Middle frontal gyrus (tissue), 1 donor: ENCODE results near the gene RNF8.

Source experiments
- DNase-seq: peaks from one replicate; pipeline ENCODE4 v3.0.0-alpha.2; 2015; ENCODE audit warnings: low spot score; ENCODE audit errors: extremely low spot score

Gene RNF8

GRCh38 chr6:37357288-37357687 lies 3.5 kb downstream of the RNF8 start:
- DNase-seq, result no peak

DNA sequence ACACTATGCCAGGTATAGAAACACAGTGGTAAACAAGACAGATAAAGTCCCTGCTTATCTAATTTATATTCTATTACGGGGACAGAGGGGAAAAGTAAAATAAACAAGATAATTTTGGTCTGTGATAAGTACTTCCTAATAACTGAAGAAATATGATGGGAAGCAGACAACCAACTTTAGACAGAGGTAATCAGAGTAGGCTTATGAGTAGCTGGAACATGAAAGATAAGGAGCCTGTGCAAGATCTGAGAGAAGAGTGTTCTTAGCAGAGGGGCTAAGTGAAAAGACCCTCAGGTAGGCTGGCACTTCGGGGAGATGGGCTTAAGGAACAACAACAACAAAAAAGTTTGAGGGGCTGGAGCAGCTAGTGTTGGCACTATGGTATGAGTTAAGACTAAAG lies 4.1 kb downstream of the RNF8 start:
- DNase-seq, result no peak

GRCh38 chr6:37359039-37359438 lies 5.3 kb downstream of the RNF8 start:
- DNase-seq, result no peak

DNA sequence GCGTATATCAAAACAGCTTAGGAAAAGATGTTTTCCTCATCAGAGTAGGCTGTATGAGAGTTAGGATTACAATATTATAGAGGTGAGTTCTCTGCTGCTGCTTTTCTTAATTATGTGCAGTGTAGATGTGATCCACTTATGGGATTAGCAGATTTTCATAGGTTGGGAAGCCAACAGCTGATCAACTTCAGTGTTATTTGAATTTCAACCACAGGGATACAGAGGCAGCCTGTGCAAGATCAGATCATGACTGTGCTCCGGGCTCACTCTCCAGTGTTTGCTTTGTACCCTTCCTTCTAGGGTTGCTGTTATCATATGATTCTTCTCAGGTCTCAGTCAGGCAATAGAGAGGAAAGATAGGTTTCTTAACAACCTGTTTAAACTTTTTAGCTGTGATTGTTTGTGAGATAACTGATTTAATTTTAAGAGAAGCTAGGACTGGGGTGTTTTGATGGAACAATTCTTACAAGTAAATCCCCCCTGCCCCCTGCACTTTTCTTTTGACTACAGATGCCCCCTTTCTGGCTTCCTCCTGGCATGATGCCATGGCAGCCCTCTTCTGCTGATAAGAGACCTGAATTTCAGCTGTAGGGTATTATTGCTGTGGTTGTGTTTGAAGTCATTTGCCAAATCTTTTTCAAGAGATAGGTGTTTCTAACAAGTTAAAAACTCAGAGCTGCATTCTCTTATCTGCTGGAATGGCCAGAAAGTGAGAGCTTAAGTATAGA lies 8.5 kb downstream of the RNF8 start:
- no peak for DNase-seq

DNA sequence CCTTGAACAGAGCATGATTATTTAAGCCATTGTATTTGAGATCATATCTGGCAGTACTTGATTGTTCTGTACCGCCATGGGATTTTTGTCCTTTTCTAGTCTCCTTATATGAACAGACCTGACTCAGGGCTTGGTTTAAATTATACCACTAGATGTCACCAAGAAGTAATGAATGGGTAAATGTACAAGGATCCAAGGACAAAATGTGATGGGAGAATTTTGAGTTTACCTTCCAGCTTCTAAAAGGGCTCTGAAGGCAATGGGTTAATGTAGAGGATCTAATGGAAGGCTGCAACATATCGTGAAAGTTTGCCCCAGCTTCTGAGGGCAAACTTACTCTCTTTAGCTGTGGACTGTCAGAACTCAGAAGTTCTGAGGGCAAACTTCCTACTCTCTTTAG lies 12.0 kb downstream of the RNF8 start:
- no peak for DNase-seq

- no peak for DNase-seq
Observed at GRCh38 chr6:37366910-37367309, 13.1 kb downstream of the RNF8 start.

GRCh38 chr6:37368961-37369320 lies 15.2 kb downstream of the RNF8 start:
- no peak for DNase-seq

- no peak for DNase-seq
Observed at GRCh38 chr6:37369321-37370201, 15.8 kb downstream of the RNF8 start.

DNA sequence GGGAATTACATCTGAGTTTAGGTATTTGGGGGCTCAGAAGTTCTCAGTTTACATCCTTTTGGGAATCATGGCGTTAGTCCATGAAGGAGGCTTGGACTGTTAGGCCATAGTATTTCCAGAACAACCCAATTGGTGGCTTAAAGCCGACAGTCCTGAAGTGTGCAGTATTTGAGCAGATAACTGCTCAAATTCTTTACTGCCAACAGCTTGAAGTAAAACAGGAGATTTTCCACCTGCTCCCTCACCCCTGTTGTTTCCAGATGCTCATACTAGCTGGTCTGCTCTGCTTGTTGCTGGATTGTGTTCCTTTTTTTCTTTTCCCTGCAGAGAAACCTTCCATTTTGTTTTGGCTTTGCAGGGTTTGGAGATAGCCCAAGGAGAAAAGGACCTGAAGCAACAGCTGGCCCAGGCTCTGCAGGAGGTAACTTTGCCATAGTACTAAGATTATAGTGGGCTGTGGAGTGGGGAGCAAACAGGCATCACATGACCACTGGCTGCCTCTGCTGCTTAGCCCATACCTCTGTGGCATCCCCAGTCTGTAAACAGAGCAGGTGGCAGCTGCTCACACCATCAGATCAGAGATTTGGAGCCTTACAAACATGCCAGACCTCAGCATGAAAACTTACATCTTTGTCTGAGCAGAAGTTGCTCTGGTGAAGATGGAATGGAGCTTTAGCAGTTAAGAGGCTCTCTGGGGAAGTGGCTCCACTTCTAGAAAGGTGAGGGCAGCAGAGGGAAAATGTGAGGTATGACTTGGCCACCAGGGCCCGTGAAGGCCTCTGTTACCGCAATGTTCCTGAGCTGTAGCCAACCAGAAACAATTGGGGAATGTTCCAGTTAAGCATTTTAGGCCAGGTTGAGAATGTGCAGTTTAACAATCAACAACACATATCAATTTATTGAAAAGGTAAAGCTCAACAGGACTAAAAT lies 17.6 kb downstream of the RNF8 start:
- no peak for DNase-seq

DNA sequence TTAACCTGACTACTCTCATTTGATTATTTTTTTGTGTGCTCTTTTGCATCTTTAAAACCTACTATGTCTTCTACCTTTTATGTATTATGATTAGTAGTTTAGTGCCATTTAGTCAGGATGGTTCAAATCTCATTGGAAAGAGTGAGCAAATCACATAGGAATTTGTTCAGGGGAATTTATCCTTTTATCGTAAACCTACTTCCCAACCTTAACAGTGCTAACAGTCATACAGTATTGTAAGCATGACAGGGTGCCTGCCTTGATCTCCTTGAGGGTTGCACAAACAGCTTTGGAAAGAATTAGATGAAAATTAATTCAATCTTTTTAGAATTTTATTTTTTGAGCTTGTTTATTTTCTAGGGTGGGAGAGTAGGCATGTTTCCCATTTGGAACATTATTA lies 18.3 kb downstream of the RNF8 start:
- no peak for DNase-seq

DNA sequence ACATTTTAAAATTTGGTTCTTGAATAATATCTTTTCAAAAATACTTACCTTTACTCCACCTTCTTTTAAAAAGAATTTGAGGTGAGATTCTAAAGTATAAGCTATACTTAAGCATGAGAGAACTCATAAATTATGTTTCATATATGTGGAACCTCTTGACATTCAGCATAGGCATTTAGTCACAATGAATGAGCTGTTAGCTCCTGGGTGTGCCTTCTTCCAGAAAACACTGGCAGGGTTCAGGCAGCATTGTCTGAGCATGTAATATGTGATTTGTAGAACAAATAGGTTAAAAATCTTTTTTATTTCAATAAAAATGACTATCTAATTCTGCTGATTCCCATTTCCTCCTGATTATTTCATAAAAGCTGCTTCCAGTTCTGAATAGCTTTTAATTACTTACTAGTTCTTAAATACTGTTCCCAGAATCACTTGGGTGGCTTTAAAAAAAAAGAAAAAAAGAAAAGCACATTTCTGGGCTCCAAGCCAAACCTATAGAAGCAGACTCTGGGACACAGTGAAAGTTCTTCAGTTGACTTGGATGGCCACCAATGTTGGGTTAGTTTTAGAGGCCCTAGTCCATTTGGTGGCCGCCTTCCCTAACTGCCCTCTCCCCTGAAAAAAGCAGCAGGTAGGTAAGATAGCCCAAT lies 20.2 kb downstream of the RNF8 start:
- DNase-seq, result no peak

- DNase-seq, result no peak
Observed at GRCh38 chr6:37375376-37375775, 21.6 kb downstream of the RNF8 start.

DNA sequence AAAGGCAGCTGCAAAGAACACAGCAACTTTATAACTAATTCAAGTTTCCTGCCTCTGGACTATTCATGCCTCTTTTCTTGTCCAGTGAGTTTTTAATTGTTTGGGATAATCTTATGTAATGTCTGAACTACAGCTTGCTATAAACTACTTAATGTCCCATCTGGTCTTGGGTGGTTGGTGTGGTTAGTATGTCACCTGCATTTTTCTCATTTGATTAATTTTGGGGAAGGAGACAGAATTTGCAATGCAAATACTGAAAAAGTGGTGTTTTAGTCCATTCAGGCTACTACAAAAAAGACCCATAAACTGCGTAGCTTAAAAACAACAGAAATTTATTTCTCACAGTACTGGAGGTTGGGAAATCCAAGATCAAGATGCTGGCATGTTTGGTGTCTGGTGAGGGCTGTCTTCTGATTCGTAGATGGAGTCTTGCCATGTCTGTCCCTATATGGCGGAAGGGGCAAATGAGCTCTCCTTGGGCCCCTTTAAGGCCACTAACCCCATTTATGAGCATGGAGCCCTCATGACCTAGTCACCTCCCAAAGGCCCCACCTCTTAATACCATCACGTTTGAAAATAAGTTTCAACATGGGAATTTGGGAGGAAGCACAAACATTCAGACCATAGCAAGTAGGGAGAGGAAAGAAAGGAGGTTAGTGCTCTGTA lies 22.4 kb downstream of the RNF8 start:
- no peak for DNase-seq

- no peak for DNase-seq
Observed at GRCh38 chr6:37381579-37381978, 27.8 kb downstream of the RNF8 start.

- DNase-seq, result no peak
Observed at GRCh38 chr6:37382994-37383765, 29.4 kb downstream of the RNF8 start.

- no peak for DNase-seq
Observed at GRCh38 chr6:37388578-37388977, 34.8 kb downstream of the RNF8 start.

DNA sequence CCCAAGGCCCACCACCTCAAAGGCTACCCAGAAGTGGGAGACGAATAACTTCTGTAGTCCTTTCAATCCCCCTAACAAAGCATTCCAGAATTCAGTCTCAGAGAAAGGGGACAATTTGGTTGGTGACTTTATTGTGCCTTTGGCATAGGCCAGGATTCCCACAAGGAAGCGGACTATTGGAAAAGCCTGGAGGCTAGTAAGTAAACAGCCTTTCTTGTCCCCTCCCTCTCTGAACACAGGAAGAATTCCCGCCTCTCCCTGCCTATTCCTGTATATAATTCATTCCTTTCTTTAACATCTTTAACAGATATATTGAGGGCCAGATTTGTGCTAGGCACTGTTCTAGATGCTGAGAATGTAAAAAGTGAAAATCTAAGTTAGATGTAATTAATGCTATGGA lies 36.1 kb downstream of the RNF8 start:
- DNase-seq, result no peak

DNA sequence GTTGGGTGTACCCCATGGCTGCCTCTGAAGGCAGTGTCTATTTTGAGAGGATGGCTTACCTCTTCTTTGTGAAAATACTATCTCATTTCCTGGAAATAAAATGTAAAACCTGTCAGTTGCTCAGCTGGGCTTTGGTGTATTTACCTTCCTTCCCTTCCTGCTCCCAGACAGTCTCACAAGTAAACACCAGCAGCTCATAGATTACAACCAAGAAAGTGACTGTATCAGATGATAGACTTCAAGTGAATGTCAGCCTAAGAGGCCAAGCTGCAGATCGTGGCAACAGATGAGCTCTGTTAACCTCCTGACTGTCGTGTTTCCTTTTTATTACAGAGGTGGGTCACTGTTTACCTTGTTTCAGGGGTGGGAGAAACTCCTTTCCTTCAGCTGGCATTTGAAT lies 37.3 kb downstream of the RNF8 start:
- no peak for DNase-seq

GRCh38 chr6:37392821-37393220 lies 39.0 kb downstream of the RNF8 start:
- DNase-seq, result no peak

DNA sequence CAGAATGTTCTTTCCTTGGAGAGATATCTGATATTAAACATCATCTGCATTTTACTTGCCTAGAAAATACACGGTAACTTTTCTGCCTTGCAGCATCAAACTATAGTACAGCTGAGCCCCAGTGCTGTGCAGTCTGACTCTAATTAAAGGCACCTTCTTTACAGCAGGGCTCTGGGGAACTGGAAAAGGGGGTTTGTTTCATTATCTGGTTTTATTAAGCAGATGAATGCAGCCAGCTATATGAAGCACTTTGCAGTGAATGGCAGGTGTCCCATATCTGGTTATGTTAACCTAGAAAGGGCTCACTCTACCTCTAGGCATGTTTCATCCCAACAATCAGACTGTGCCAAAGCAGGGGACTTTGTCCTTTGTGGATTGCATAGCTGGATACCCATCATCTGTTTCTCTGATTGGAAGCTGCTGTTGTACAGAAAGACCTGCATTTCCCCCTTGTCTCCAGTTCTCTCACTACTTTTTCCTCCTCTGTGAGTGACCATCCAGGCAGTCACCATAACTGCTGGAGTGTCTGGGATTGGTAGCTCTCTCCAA lies 39.7 kb downstream of the RNF8 start:
- DNase-seq, result no peak
